Left lobe of liver (tissue), 2 donors: ENCODE measurements around the gene PLEKHG4. TPM values are rescaled to one million over a fixed set of nuclear protein-coding genes. Genes with fewer than 3 reads are reported as not detected.

ENCODE experiments used
- ATAC-seq: fragments of 200-7000 bp; cut with Tn5 transposase; one replicate; pipeline ENCODE4 v1.9.1; 2020; ENCODE audit warnings: mild to moderate bottlenecking, moderate library complexity
- DNase-seq: peaks from one replicate; pipeline ENCODE4 v3.0.0-alpha.2; 2020; ENCODE audit warnings: low spot score
- total RNA-seq: library from RNA; stranded (reverse); gene quantifications from one replicate; pipeline ENCODE4 v1.2.1, GENCODE V29; 2021
- donor health status: DM: no; HTN: no; CAD: no; lungs with moderate emphysema.
- donor health status: DM: no; HTN: yes; CAD: no.

The PLEKHG4 gene, protein sequence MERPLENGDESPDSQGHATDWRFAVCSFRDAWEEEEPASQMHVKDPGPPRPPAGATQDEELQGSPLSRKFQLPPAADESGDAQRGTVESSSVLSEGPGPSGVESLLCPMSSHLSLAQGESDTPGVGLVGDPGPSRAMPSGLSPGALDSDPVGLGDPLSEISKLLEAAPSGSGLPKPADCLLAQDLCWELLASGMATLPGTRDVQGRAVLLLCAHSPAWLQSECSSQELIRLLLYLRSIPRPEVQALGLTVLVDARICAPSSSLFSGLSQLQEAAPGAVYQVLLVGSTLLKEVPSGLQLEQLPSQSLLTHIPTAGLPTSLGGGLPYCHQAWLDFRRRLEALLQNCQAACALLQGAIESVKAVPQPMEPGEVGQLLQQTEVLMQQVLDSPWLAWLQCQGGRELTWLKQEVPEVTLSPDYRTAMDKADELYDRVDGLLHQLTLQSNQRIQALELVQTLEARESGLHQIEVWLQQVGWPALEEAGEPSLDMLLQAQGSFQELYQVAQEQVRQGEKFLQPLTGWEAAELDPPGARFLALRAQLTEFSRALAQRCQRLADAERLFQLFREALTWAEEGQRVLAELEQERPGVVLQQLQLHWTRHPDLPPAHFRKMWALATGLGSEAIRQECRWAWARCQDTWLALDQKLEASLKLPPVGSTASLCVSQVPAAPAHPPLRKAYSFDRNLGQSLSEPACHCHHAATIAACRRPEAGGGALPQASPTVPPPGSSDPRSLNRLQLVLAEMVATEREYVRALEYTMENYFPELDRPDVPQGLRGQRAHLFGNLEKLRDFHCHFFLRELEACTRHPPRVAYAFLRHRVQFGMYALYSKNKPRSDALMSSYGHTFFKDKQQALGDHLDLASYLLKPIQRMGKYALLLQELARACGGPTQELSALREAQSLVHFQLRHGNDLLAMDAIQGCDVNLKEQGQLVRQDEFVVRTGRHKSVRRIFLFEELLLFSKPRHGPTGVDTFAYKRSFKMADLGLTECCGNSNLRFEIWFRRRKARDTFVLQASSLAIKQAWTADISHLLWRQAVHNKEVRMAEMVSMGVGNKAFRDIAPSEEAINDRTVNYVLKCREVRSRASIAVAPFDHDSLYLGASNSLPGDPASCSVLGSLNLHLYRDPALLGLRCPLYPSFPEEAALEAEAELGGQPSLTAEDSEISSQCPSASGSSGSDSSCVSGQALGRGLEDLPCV
- total RNA-seq = 0.20 TPM

DNA sequence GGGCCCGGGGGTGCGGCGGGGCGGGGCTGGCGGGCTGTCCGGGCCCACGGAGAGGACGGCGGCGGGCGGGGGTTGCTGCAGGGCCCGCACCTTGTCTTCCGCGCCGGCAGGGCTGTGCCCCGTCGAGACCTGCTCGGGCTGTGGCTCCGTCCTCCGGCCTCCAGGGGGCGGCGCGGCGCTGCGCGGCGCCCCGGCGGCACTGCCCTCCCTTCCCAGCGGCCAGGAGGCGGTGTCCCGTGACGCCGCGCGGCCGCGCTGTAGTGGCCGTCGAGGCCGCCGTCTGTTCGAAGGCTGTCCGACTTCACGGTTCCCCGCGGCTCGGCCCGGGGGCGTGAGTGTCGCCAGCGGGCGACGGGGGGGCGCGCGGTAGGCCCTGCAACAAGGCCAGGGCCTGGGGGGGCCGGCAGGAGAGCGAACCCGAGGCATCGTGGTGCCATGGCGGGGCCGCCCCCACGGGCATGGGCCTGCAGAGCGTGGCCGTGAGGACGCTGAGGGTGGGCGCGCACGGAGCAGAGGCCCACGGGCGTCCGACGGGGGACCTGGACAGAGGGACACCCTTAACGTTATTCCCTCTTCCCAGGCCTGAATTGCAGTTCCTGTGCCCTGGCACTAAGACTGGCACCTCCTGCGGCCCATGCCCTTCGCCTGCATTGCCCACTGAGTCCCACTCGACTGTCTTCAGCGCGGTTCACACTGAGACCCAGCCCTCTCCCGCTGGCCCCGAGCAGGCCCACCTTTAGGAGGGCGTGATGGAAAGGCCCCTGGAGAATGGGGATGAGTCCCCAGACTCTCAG, at the start of gene PLEKHG4:
TSS of gene PLEKHG4 (plus strand) at position 237 of the 794 bp plus-strand sequence. CDS start at position 750, 513 bp downstream.
- peak; percentile 54 for DNase-seq
- peak; percentile 88 for ATAC-seq

DNA sequence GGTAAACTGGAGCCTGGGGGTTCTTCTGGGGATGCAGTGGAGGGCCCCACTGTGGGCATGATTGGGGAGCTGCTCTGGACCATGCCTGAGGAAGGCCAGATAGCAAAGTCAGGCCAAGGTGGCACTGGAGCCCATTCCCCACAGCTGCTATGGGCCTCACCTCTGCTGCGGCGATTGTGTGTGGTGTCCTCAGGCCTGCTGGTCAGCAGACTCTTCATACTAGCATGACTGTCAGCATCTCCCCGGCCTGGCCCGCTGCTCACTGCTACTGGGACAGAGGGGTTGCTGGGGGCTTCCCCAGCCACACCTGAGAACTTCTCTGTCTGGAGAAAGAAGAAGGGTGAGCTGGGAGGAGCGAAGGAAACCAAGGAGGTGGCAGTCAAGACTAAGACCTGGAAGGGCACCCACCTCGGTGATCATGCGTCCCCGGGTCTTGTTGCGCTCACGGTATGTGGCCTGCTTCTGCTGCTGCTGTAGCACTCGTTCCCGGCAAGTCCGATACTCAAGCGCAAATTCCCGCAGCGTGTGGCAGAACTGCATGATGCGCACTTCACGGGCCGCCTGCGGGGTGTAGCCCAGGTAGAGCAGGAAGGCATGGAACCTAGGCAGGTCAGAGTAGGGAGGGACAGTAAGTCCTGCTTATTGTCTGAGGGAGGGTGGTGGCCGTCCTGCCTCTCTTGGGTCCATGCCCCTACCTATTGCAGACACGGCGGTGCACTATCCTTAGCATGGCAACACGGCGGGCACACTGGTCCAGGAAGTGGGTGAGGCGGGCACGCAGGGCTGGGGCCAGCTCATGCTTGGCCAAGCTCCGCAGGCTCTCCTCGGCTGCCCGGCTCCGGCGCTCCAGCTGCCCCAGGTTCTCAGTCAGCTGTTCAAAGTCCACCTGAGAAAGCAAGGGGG, 49.2 kb upstream of the PLEKHG4 start:
- ATAC-seq (no peak), DNase-seq (no peak)

DNA sequence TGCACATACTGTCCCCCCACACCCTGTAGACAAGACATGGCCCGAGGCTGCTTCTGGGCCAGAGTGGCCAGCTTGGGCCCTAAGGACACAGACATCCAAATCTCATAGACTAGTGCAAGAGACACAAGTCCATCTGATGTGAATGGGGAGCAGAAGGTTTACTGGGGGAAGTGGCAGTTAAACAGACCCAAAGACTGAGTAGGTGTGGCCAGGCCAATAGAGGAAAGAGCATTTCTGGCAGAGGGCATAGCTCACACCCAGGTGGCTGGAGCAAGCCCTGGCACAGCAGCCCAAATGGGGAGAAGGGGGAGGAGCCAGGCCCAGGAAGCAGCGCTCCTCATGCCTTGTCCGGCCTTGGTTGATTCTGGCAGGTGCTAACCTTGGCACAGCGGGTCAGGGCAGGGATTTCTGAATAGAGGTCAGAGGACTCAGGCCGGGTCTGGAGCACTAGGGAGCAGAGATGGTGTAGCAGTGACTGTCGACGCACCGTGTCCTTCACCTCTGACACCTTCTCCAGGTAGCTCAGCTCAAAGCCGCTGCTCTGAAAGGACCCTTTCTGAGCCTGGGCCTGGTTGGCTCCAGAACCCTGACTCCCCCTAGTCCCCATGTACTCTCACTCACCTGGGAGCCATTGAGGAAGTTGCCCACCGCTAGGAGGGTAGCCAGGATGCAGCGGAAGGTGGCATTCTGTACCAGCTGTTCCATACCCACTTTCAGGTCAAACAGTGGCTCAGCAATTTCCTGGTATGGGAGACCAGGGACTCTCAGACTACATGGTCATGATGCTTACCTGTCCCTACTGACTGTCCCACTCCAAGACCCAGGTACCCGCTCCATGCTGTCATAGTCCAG, 48.3 kb upstream of the PLEKHG4 start:
- DNase-seq = peak; percentile 76

DNA sequence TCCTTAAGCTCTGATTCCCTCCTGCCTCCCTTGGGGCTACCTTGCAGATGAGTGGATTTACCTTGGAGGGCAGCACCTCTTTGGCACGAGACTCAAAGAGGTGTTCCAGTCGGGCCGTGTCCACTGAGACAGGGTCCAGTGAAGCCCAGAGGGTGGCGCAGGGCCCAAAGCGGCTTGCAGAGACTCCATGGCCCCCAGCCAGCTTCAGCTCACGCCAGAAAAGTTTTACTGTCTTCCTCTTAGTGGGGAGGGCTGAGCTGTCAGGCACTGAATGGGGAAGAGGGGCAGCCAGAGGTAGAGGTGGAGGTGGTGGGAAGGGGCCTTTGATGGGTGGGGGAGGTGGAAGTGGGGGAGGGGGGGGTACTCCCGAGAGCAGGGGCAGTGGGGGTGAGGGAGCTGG, 45.7 kb upstream of the PLEKHG4 start:
- no peak for DNase-seq
- no peak for ATAC-seq

More for the DNA sequence above, 48.3 kb upstream of the PLEKHG4 start:
- ATAC-seq = peak; percentile 57

DNA sequence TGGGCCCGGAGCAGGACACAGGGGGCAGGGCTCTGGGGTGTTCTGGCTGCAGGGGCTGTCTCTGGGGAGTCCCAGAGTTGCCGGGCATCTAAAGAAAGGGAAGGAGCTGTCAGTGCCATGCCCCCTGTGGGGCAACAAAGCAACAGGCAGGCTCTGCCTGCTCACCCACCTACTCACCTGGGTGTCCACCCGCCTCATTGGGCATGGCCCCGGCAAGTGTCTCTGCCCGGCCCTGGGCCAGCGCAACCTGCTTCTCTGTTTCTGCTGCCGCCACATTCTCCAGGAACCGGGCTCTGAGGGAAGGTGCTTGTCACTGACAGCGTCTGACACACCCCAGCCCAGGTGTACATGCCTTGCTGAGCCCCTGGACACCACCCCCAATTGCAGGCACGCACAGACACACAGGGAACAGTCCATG, 45.1 kb upstream of the PLEKHG4 start:
- no peak for ATAC-seq
- no peak for DNase-seq

DNA sequence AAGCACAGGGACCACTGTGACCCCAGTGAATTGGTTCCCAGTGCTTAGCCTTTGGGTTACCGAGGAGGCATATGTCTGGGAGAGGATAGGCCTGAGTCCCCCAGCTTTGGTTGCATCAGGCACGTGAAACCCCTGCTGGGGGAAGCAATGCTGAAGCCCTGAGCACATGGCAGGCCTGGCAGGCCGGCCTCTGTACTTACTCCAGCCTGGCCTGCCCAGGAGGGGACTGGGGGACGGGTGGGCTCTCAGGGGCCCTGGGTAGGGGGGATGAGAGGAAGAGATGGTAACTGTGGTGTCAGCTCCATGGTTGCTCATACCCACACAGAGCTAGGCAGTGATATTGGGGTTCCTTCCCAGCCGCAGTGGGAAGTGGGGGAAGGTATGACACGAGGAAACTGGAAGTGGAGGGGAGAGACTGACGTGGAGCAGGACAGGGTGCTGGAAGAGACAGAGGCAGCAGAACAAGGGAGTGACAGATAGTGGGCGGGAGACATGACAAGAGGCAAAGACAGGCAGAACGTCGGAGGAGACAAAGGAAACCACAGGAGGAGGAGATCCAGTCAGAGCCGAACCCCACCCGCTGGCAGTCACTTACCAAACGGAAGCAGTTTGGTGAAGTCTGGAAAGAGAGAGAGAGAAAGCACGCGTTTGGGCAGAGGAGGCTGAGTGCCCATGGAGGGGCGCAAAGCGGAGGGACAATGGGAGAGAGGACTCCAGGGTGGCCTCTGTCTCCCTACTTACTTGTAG, 43.3 kb upstream of the PLEKHG4 start:
- ATAC-seq (no peak), DNase-seq (no peak)

DNA sequence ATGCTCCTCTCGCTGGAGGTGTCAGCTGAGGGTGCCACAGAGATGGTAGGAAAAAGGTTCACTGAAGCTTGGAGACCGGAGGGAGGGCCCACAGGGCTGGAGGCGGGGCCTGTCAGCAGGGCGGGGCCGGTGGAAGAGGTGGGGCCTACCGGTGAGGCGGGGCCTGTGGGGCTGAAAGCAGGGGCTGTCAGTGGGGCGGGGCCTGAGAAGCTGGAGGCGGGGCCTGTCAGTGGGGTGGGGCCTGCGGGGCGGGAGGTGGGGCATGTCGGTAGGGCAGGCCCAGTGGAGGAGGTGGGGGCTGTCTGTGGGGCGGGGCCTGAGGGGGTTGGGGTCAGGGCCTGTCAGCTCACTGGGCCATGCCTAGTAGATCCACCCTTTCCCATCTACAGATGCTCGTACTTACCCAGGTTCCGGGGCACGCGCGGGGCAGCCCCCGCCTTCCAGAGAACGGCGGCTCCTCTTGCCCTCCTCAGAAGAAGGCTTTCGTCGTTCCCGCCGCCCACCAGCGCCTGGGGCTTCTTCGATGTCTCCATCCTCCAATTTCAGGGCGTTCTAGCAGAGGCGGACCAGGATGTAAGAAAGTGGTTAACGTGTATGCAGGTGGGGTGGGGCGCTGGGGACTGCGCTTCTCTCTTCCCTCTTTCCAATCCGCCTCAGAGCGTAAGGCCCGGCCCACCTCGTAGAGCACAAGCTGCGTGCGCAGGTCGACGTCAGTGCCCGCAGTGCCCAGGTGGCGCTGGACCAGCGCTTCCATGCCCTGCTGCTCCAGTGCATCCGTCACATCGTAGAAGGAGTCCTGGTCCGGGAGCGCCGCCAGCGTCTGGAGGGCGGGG, 42.6 kb upstream of the PLEKHG4 start:
- ATAC-seq = peak; percentile 16
- DNase-seq = no peak

DNA sequence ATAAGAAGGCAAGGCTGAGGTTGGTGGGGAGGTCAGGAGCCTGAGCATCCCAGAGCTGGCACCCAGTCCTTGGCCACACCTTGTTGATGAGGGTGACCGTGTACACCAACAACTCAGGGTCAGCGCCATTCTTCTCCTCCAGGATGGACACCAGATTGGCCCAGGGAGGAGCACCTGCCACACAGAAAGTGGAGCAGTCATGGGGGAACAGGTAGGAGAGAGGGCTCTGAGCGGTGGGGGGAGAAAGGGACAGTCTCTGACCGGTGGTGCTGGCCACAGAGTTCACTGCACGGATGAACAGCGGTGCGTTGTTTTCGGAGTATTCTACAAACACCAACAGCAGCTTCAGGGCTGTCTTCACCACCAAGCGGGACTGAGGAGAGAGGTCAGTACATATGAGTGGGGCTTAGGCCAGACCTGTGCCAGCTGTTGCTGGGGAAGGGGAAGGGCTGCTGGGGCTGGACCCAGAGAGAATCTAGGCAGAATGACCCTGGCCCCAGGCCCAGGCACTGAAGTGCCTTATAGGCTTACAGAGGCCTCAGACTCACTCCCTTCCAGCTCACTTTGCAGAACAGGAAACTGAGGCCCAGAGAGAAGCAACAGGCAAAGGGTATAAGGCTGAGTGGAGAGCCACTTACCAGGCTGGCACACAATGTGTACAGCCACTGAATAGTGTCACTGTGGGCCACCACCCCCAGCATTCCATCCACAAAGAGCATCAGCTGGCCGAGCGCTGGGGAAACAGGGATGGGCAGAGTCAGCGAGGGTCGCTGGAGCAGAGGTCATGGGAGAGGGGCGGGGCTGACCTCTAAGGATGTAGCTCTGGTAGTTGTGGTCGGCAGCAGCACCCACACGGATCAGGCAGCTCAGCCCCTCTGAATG, 41.7 kb upstream of the PLEKHG4 start:
- ATAC-seq (no peak), DNase-seq (no peak)

DNA sequence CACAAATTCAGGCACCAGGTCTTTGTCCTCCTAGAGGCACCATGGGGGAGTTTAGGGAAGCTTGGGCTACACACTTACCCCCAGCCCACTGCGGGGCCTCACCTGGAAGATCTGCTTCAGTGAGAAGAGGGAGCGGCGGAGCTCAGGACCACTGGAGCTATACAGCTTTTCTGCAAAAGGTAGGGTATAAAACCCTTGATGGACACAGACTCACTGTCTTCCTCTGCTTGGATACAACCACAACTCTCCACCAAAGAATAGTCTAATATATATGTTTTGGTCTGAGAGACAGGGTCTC, 41.1 kb upstream of the PLEKHG4 start:
- DNase-seq (no peak), ATAC-seq (no peak)

DNA sequence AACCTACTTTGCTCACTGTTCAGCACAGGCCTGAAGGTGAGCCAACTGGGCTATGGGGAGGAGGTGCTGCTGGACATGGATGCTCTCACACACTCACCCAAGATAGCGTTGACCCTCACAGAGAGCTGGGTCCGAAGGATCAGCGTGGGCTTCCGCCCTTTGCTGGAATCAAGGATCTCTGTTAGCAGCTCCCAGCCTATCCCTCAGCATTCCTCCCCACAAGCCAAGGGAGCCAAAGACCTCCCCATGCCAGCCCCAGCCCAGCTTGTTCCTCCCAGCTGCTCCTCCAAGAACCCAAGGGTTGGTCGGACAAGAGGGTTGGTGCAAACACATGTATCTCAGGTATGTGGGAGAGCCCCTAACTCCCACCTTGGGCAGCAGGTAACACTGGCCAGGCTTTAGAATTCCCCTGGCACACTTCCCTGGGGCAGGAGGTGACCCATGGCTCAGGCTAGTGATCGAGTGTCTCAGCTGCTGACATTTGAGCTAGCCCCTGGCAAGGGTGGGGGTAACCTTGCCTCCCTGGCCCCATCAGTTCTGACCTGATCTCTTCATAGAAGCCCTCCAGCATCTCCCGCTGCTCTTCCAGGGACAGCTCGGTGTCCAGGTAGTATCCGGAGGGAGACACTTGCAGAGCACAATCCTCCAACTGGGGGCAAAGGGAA, 40.4 kb upstream of the PLEKHG4 start:
- DNase-seq (no peak), ATAC-seq (no peak)

DNA sequence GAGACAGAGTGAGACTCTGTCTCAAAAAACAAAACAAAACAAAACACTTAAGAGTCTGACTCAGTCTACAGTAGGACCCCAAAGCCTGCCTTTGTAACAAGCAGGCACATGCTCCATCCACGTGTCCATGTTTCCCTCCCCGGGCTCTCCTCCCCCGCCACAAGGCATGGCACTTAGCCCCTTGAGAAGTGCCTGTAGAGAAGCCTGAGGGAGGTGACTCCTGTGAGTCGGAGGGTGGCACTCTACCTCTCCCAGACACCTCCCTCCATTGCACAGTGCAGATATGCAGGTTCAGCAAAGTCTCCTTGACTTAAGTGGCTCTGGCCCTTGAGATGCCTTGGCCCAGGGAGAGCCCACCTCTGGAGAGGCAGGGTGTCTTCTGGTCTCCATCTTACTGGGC, 38.8 kb upstream of the PLEKHG4 start:
- DNase-seq = no peak
- no peak for ATAC-seq

DNA sequence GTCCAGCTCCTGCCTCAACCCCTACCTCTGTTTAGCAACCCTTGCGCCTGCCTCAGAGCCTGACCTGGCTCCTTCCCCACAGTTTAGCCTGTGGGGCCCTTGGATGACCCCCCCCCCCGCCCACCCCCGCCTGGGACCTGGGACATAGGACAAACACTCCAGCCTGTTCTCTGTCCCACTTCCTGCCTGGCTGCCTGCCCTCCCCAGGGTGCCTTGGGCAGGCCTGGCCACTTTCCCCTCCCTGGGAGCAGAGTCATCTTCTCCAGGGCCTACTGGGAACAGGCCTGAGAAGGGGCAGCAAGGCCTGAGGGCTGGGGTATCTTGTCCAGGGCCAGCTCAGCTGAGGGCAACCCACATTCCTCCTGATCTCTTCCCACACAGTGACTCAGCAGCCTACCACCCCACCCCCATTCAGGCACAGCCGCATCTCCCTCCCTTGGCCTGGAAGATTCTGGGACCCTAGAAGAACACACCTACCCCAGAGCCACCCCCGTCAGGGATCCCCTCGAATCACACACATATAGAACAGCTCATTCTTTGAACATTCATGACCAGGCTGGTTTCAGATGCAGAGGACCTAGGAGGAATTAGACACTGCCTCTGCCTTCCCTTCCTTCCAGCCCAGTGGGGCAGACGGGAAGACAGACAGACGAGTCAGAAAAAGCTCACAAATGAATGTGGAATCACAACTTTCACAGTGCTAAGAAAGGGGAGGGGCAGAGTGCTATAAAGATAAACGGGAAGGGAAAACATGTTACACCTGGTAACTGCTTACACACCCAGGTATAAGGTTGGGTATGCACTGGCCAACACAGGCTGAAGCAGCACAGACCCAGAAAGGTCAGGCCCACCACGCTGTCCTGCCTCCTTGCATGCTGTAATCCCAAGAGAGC, 38.1 kb upstream of the PLEKHG4 start:
- peak; percentile 49 for ATAC-seq
- DNase-seq = no peak

DNA sequence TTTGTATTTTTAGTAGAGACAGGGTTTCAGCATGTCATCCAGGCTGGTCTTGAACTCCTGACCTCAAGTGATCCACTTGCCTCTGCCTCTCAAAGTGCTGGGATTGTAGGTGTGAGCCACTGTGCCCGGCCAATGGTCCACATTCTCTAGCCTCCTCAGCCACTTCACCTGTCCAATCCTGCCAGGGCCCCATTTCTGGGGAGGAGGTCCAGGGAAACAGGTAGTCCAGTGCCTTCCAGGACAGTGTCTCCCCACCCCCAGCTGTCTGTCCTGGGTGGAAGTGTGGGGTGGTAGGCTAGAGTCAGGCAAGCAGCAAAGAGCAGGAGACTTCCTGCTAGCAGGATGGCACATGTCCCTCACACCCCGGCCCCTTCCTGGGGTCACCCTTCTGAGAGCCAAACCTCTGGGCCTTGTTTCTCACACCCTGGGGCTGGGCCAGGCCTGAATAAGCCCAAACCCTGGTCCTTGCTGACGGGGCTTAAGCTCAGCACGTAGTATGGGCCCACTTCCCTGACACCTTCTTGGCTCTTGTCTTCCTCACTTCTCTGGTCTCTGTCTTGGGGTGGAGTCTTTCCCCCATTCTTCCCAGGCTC, 37.1 kb upstream of the PLEKHG4 start:
- ATAC-seq (no peak), DNase-seq (no peak)

DNA sequence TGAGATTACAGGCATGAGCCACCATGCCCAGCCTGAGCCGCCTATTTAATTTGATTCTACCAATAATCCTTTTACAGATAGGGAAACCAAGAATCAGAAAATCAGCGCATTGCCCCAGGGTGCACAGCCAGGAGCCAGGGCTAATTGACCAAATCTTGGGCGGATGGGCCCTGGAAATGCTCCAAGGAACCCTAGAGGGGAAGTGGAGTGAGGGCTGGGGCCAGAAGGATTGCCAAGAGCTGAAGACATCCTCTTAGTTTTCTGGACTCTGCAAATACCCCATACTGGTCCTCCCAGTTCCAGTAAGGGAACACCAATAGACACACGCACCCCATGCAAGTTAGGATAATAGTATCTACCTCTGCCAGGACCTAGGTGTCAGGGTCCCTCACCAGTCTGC, 35.9 kb upstream of the PLEKHG4 start:
- ATAC-seq (no peak), DNase-seq (no peak)
